Activated T-helper 9 cell treated with anti-CD3 and anti-CD28 coated beads, Interleukin-2, amount 50 U/mL, for 16 hours (primary cell): ENCODE results near the gene SH3PXD2B.
"Not testable (repeated sequence)": the region's sequence is repeated elsewhere in the genome, so short reads cannot be mapped to it uniquely, and the experiment has no call there.

Source experiments
- DNase-seq: peaks from one replicate; pipeline ENCODE4 v3.0.0-alpha.2; 2020; ENCODE audit warnings: low read depth

The SH3PXD2B gene

GRCh38 chr5:172294831-172295230 lies 159.5 kb downstream of the SH3PXD2B start:
- DNase-seq = no peak

GRCh38 chr5:172293745-172294342 lies 160.5 kb downstream of the SH3PXD2B start:
- DNase-seq = no peak

GRCh38 chr5:172293054-172293744 lies 161.1 kb downstream of the SH3PXD2B start:
- DNase-seq = peak; percentile 22

- DNase-seq = not testable (repeated sequence)
Measured at GRCh38 chr5:172291837-172292236, 162.5 kb downstream of the SH3PXD2B start.

- DNase-seq = no peak
Measured at GRCh38 chr5:172288465-172288864, 165.9 kb downstream of the SH3PXD2B start.

- not testable (repeated sequence) for DNase-seq
Measured at GRCh38 chr5:172287140-172287539, 167.2 kb downstream of the SH3PXD2B start.

- DNase-seq = no peak
Measured at GRCh38 chr5:172285226-172286143, 168.8 kb downstream of the SH3PXD2B start.

- no peak for DNase-seq
Measured at GRCh38 chr5:172284611-172284980, 169.7 kb downstream of the SH3PXD2B start.

GRCh38 chr5:172283862-172284610 lies 170.3 kb downstream of the SH3PXD2B start:
- peak; percentile 70 for DNase-seq

- DNase-seq = peak; percentile 61
Measured at GRCh38 chr5:172283020-172283861, 171.1 kb downstream of the SH3PXD2B start, which contains the start of gene UBTD2. TSS of gene UBTD2 (minus strand) at chr5:172283764. CDS start at chr5:172283665, 99 bp downstream.

- no peak for DNase-seq
Measured at GRCh38 chr5:172282272-172283019, 171.9 kb downstream of the SH3PXD2B start.

- no peak for DNase-seq
Measured at GRCh38 chr5:172281346-172281745, 173.0 kb downstream of the SH3PXD2B start.

- DNase-seq = no peak
Measured at GRCh38 chr5:172280929-172281328, 173.4 kb downstream of the SH3PXD2B start.

- DNase-seq = no peak
Measured at GRCh38 chr5:172280317-172280716, 174.0 kb downstream of the SH3PXD2B start.

GRCh38 chr5:172278356-172278755 lies 176.0 kb downstream of the SH3PXD2B start:
- DNase-seq = no peak

- DNase-seq = no peak
Measured at GRCh38 chr5:172276214-172276613, 178.1 kb downstream of the SH3PXD2B start.
